GM12865 (cell line): ENCODE data around the gene PROX1.

ENCODE experiments used
- DNase-seq: peaks from one replicate; pipeline ENCODE4 v3.0.0; 2010; ENCODE audit warnings: low read depth
- H3K4me3 ChIP-seq: 2 replicates; pipeline ENCODE4 v1.5.1; 2011; ENCODE audit warnings: mild to moderate bottlenecking, low read depth, low read length, control low read depth
- CTCF ChIP-seq: IDR thresholded peaks from 2 replicates; pipeline ENCODE4 v1.5.1; 2011; ENCODE audit warnings: low read length, control low read depth, low read depth, inconsistent platforms; ENCODE audit not compliant: insufficient read depth; ENCODE audit errors: missing control alignments

PROX1 gene

GRCh38 chr1:214005708-214006107 is 17.9 kb downstream of the PROX1 start:
- no peak overlapping the region for H3K4me3 ChIP-seq
- DNase-seq, result no peak
- no peak for TF ChIP-seq CTCF

DNA sequence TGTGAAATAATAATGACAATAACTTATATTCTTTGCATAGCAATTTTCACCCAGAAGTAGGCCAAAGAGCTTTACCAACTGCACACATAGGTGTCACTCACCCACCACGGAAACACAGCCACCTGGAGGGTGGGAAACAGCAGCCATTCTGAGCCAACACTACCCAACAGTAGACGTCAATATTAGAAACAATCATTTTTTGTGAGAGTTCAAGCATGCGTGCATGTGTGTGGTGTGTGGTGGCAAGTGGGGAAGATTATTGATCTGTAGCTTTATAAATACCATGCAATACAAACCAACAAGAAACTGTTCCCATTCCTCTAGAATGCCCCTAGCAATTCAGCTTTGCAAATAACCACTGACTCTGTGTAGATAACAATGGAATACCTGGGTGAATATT is 19.1 kb downstream of the PROX1 start:
- DNase-seq, result no peak
- H3K4me3 ChIP-seq, result no peak overlapping the region
- TF ChIP-seq CTCF, result no peak

DNA sequence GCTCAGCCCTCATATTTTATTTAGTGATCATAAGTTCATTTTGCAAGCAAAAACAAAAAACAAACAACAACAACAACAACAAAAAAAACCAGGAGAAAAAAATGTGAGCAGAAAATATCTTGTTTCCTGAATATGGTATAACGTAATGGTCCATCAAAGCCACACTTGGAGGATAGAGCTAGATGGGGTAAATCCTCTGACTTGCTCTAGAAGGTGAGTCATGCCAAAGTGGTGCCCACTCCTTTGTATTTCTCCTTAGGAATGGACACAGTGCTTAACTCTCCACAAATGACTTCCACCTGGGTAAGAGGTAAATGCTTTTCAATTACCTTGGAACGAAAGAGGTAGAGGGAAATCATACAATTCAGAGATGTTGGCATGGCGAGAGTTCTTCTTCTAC is 20.6 kb downstream of the PROX1 start:
- no peak for DNase-seq
- TF ChIP-seq CTCF, result no peak
- H3K4me3 ChIP-seq, result no peak overlapping the region

DNA sequence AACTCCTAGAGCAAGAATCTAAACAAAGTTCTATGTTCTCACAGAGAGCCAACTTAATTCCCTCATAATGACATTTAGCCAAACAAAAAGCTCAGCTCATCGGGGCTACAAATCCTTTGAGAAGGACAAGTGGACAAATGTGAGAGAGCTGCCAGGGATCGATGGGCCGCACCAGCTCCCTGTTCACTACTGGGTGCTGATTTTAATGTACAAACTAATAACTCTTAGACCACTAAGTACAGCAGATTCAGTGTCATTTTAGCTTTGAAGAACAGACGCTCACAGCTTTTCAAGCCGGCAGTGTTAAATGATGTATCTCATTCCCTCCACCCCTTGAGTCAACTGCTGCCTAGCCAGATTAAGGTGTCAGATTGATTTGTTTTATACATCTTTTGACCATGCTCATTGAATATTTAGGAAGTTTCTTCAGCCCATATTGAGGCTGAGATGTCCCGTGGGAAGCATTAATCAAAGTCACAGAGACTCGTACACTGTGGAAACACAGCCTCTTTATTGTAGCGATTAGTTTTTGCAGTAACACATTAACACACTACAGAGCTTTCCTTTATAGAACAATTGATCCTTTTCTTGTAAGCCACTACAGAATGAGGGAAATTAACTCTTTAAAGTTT is 21.1 kb downstream of the PROX1 start:
- H3K4me3 ChIP-seq, result no peak overlapping the region
- no peak for DNase-seq
- no peak for TF ChIP-seq CTCF

DNA sequence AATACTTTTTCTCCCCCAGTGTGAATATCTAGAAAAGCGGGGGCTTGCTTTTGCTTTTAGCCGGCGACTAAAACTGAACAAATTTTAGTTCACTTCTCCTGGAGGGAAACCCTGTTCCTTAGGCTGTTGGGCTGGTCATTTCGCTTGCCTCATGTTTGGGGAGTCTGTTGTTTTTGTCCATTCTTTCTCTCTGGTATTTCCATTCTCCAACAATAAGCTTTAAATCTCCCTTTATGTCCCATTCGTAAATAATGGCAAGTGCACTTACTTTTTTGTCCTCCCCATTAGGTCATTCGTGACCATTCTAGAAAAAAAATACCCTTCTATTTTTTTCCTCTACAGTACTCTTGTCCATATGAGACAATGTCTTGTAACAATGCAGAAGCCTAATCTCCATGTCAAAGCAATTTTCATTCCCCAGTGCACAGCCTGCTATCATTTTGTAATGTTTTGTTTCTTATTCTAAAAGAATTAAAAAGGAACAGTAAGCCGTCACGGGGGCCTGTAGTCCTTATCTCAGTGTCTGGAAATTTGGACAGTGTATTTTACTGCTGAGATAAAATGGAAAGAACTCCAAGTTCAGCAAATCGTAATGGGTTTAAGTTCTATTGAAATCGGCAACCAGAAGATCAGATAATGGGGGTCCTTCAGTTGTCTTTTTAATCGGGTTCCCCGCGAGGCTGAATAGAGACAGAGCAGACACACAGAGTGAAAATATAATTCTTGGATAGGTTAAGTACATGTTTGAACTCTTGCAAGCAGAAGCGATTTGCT is 21.8 kb downstream of the PROX1 start:
- no peak overlapping the region for H3K4me3 ChIP-seq
- no peak for TF ChIP-seq CTCF
- no peak for DNase-seq

- no peak overlapping the region for H3K4me3 ChIP-seq
- DNase-seq, result no peak
- no peak for TF ChIP-seq CTCF
These were observed 22.4 kb downstream of the PROX1 start for GRCh38 chr1:214010197-214010573.
